GM12873 (cell line): Measurements from ENCODE around the gene RUSF1.

Experiments
- CTCF ChIP-seq: IDR thresholded peaks from 2 replicates; pipeline ENCODE4 v1.5.1; 2012; ENCODE audit warnings: low read depth, mild to moderate bottlenecking, moderate library complexity, low read length, control low read depth; ENCODE audit not compliant: insufficient read depth; ENCODE audit errors: missing control alignments

RUSF1 gene

GRCh38 chr16:31441956-31442355 is 66.2 kb downstream of the RUSF1 start:
- no peak for TF ChIP-seq CTCF

GRCh38 chr16:31440516-31441184 is 67.5 kb downstream of the RUSF1 start:
- no peak for TF ChIP-seq CTCF

GRCh38 chr16:31439519-31439918 is 68.7 kb downstream of the RUSF1 start:
- TF ChIP-seq CTCF, result no peak
